Mesendoderm (in vitro differentiated cells): ENCODE results near the gene ITFG1.

Experiments
- DNase-seq: peaks from one replicate; pipeline ENCODE4 v3.0.0; 2013
- H2AK5ac ChIP-seq: 2 replicates; pipeline ENCODE4 v1.6.1; 2013; ENCODE audit warnings: low read length, inconsistent platforms
- H2BK120ac ChIP-seq: 2 replicates; pipeline ENCODE4 v1.6.1; 2013; ENCODE audit warnings: low read depth, mild to moderate bottlenecking, low read length, moderate library complexity, mixed read lengths
- H2BK15ac ChIP-seq: replicated peaks from 2 replicates; pipeline ENCODE4 v1.6.1; 2013; ENCODE audit warnings: low read depth, mild to moderate bottlenecking, moderate library complexity
- H2BK5ac ChIP-seq: 2 replicates; pipeline ENCODE4 v1.6.1; 2013; ENCODE audit warnings: low read length, inconsistent platforms
- H3K18ac ChIP-seq: 2 replicates; pipeline ENCODE4 v1.6.1; 2013; ENCODE audit warnings: mild to moderate bottlenecking, low read length, mixed read lengths
- H3K23ac ChIP-seq: one replicate; pipeline ENCODE4 v1.6.1; 2013; ENCODE audit warnings: low read length
- H3K27ac ChIP-seq: 2 replicates; pipeline ENCODE4 v1.5.1; 2013; ENCODE audit warnings: low read depth, mild to moderate bottlenecking, inconsistent platforms, low read length, moderate library complexity
- H3K27me3 ChIP-seq: 2 replicates; pipeline ENCODE4 v1.6.1; 2013; ENCODE audit warnings: low read length, control low read depth, mild to moderate bottlenecking, inconsistent platforms; ENCODE audit not compliant: insufficient read depth, poor library complexity
- H3K36me3 ChIP-seq: 2 replicates; pipeline ENCODE4 v1.6.1; 2013; ENCODE audit warnings: low read length, inconsistent platforms; ENCODE audit not compliant: control insufficient read depth, insufficient read depth
- H3K4ac ChIP-seq: one replicate; pipeline ENCODE4 v1.6.1; 2013; ENCODE audit warnings: low read depth, mild to moderate bottlenecking, low read length, moderate library complexity
- H3K4me1 ChIP-seq: 2 replicates; pipeline ENCODE4 v1.6.1; 2013; ENCODE audit warnings: low read depth, low read length, inconsistent platforms; ENCODE audit not compliant: control insufficient read depth
- H3K4me2 ChIP-seq: 2 replicates; pipeline ENCODE4 v1.6.1; 2013; ENCODE audit warnings: low read length
- H3K4me3 ChIP-seq: 2 replicates; pipeline ENCODE4 v1.5.1; 2013; ENCODE audit warnings: mild to moderate bottlenecking, low read length
- H3K56ac ChIP-seq: one replicate; pipeline ENCODE4 v1.6.1; 2013; ENCODE audit warnings: low read length
- H3K79me1 ChIP-seq: 2 replicates; pipeline ENCODE4 v1.6.1; 2013; ENCODE audit warnings: low read length, inconsistent platforms
- H3K79me2 ChIP-seq: 2 replicates; pipeline ENCODE4 v1.6.1; 2013; ENCODE audit warnings: mild to moderate bottlenecking, low read length; ENCODE audit not compliant: control insufficient read depth, insufficient read depth
- H3K9ac ChIP-seq: 2 replicates; pipeline ENCODE4 v1.6.1; 2013; ENCODE audit warnings: low read length, inconsistent platforms
- H4K5ac ChIP-seq: one replicate; pipeline ENCODE4 v1.6.1; 2013; ENCODE audit warnings: low read length
- H4K8ac ChIP-seq: one replicate; pipeline ENCODE4 v1.6.1; 2013; ENCODE audit warnings: low read depth, mild to moderate bottlenecking, control low read depth, low read length, moderate library complexity
- WGBS: extraction: QIAGEN DNeasy Blood & Tissue Kit; methylation state at CpG from one replicate; pipeline ENCODE4 v1.1.7; 2013; ENCODE audit warnings: low lambda C conversion rate, missing lambda C conversion rate; ENCODE audit not compliant: insufficient coverage; ENCODE audit errors: extremely low coverage; 5-methylcytosine and 5-hydroxymethylcytosine counted together

The ITFG1 gene

GRCh38 chr16:47382362-47382761, 78.5 kb downstream of the ITFG1 start:
- H3K27me3 ChIP-seq: no peaks in the 10 kb centered on the region
- no peak overlapping the region for H2BK5ac ChIP-seq
- no CpG with 5 or more reads among the region's 5 CpGs for WGBS
- no peak overlapping the region for H3K23ac ChIP-seq
- H3K79me1 ChIP-seq: no peaks in the 10 kb centered on the region
- H3K18ac ChIP-seq: no peak overlapping the region
- H3K79me2 ChIP-seq: no peaks in the 10 kb centered on the region
- no peak overlapping the region for H3K27ac ChIP-seq
- H3K4me1 ChIP-seq: peaks cover 4% of the 10 kb centered on the region
- no peak overlapping the region for H3K4me3 ChIP-seq
- H2AK5ac ChIP-seq: no peak overlapping the region
- no peak overlapping the region for H4K5ac ChIP-seq
- no peaks in the 10 kb centered on the region for H3K36me3 ChIP-seq
- no peak overlapping the region for H2BK15ac ChIP-seq
- H2BK120ac ChIP-seq: no peak overlapping the region
- no peak overlapping the region for H3K9ac ChIP-seq
- H4K8ac ChIP-seq: no peak overlapping the region
- no peak overlapping the region for H3K56ac ChIP-seq
- DNase-seq: no peak
- H3K4ac ChIP-seq: no peak overlapping the region
- no peak overlapping the region for H3K4me2 ChIP-seq

- Histone ChIP-seq H4K5ac (no peak overlapping the region), H4K8ac (no peak overlapping the region), H3K23ac (no peak overlapping the region), H2BK15ac (no peak overlapping the region), H3K4me3 (no peak overlapping the region), H2BK120ac (no peak overlapping the region), H3K18ac (no peak overlapping the region), H3K27ac (no peak overlapping the region), H3K4me2 (no peak overlapping the region), H3K79me1 (no peaks in the 10 kb centered on the region), H3K56ac (no peak overlapping the region), H3K4ac (no peak overlapping the region), H2BK5ac (no peak overlapping the region), H2AK5ac (no peak overlapping the region), H3K79me2 (no peaks in the 10 kb centered on the region), H3K36me3 (no peaks in the 10 kb centered on the region), H3K4me1 (peaks cover 5% of the 10 kb centered on the region), H3K27me3 (no peaks in the 10 kb centered on the region), H3K9ac (no peak overlapping the region)
- no CpG with 5 or more reads among the region's 3 CpGs for WGBS
- peak; percentile 68 for DNase-seq
Measured at GRCh38 chr16:47377154-47377553, 83.7 kb downstream of the ITFG1 start.

GRCh38 chr16:47375423-47375822, 85.4 kb downstream of the ITFG1 start:
- no peak overlapping the region for H3K4ac ChIP-seq
- no peak overlapping the region for H3K27ac ChIP-seq
- no peak overlapping the region for H3K18ac ChIP-seq
- no peak overlapping the region for H3K56ac ChIP-seq
- no peaks in the 10 kb centered on the region for H3K79me2 ChIP-seq
- no peak overlapping the region for H4K8ac ChIP-seq
- H2BK5ac ChIP-seq: no peak overlapping the region
- no peaks in the 10 kb centered on the region for H3K79me1 ChIP-seq
- WGBS: no CpG with 5 or more reads among the region's 1 CpG
- H4K5ac ChIP-seq: no peak overlapping the region
- no peak overlapping the region for H2AK5ac ChIP-seq
- no peaks in the 10 kb centered on the region for H3K27me3 ChIP-seq
- peaks cover 5% of the 10 kb centered on the region for H3K4me1 ChIP-seq
- no peak overlapping the region for H3K4me2 ChIP-seq
- no peak overlapping the region for H3K9ac ChIP-seq
- H3K4me3 ChIP-seq: no peak overlapping the region
- no peak overlapping the region for H2BK15ac ChIP-seq
- H3K23ac ChIP-seq: no peak overlapping the region
- no peaks in the 10 kb centered on the region for H3K36me3 ChIP-seq
- DNase-seq: peak; percentile 51
- no peak overlapping the region for H2BK120ac ChIP-seq

GRCh38 chr16:47374629-47375028, 86.2 kb downstream of the ITFG1 start:
- Histone ChIP-seq H3K4ac (no peak overlapping the region), H3K27me3 (no peaks in the 10 kb centered on the region), H3K27ac (no peak overlapping the region), H3K4me2 (no peak overlapping the region), H4K5ac (no peak overlapping the region), H3K56ac (no peak overlapping the region), H2BK120ac (no peak overlapping the region), H3K4me3 (no peak overlapping the region), H2BK15ac (no peak overlapping the region), H3K79me2 (no peaks in the 10 kb centered on the region), H2AK5ac (no peak overlapping the region), H3K79me1 (no peaks in the 10 kb centered on the region), H3K23ac (no peak overlapping the region), H3K18ac (no peak overlapping the region), H3K36me3 (no peaks in the 10 kb centered on the region), H3K9ac (no peak overlapping the region), H3K4me1 (peaks cover 5% of the 10 kb centered on the region), H4K8ac (no peak overlapping the region), H2BK5ac (no peak overlapping the region)
- no peak for DNase-seq
- WGBS: no CpG with 5 or more reads among the region's 3 CpGs

GRCh38 chr16:47371271-47372014, 89.4 kb downstream of the ITFG1 start:
- Histone ChIP-seq H3K4ac (no peak overlapping the region), H3K79me2 (no peaks in the 10 kb centered on the region), H4K5ac (no peak overlapping the region), H3K9ac (no peak overlapping the region), H3K4me2 (no peak overlapping the region), H3K36me3 (no peaks in the 10 kb centered on the region), H3K27ac (no peak overlapping the region), H3K4me3 (no peak overlapping the region), H3K4me1 (no peaks in the 10 kb centered on the region), H3K56ac (no peak overlapping the region), H3K27me3 (no peaks in the 10 kb centered on the region), H2BK5ac (no peak overlapping the region), H3K79me1 (no peaks in the 10 kb centered on the region), H3K18ac (no peak overlapping the region), H3K23ac (no peak overlapping the region), H2AK5ac (no peak overlapping the region), H4K8ac (no peak overlapping the region), H2BK120ac (no peak overlapping the region), H2BK15ac (no peak overlapping the region)
- DNase-seq: no peak
- no CpG with 5 or more reads among the region's 5 CpGs for WGBS

GRCh38 chr16:47370536-47370935, 90.3 kb downstream of the ITFG1 start:
- H2BK5ac ChIP-seq: no peak overlapping the region
- no CpG with 5 or more reads among the region's 12 CpGs for WGBS
- H4K8ac ChIP-seq: no peak overlapping the region
- H2AK5ac ChIP-seq: no peak overlapping the region
- no peaks in the 10 kb centered on the region for H3K79me2 ChIP-seq
- H2BK120ac ChIP-seq: no peak overlapping the region
- H2BK15ac ChIP-seq: no peak overlapping the region
- H3K36me3 ChIP-seq: no peaks in the 10 kb centered on the region
- no peak overlapping the region for H3K9ac ChIP-seq
- no peak overlapping the region for H4K5ac ChIP-seq
- H3K4me2 ChIP-seq: no peak overlapping the region
- no peaks in the 10 kb centered on the region for H3K79me1 ChIP-seq
- DNase-seq: no peak
- H3K23ac ChIP-seq: no peak overlapping the region
- no peak overlapping the region for H3K27ac ChIP-seq
- no peak overlapping the region for H3K18ac ChIP-seq
- no peaks in the 10 kb centered on the region for H3K27me3 ChIP-seq
- H3K56ac ChIP-seq: no peak overlapping the region
- H3K4me1 ChIP-seq: no peaks in the 10 kb centered on the region
- no peak overlapping the region for H3K4ac ChIP-seq
- H3K4me3 ChIP-seq: no peak overlapping the region
